Choroid plexus epithelial cell (primary cell): ENCODE data around the gene NIPAL3.
"Not testable (repeated sequence)": the region's sequence is repeated elsewhere in the genome, so short reads cannot be mapped to it uniquely, and the experiment has no call there.

Experiments
- DNase-seq: peaks from one replicate; pipeline ENCODE4 v3.0.0-alpha.2; 2010; ENCODE audit warnings: low read depth
- H3K4me3 ChIP-seq: 2 replicates; pipeline ENCODE4 v1.5.1; 2011; ENCODE audit warnings: low read depth, mild to moderate bottlenecking, control low read depth, low read length, moderate library complexity
- TF ChIP-seq, protein P1 (sequence below): conservative IDR thresholded peaks from 2 replicates; pipeline ENCODE4 v1.5.1; 2011; ENCODE audit warnings: low read depth, mild to moderate bottlenecking, control low read depth, inconsistent platforms, low read length, moderate library complexity

The NIPAL3 gene

DNA sequence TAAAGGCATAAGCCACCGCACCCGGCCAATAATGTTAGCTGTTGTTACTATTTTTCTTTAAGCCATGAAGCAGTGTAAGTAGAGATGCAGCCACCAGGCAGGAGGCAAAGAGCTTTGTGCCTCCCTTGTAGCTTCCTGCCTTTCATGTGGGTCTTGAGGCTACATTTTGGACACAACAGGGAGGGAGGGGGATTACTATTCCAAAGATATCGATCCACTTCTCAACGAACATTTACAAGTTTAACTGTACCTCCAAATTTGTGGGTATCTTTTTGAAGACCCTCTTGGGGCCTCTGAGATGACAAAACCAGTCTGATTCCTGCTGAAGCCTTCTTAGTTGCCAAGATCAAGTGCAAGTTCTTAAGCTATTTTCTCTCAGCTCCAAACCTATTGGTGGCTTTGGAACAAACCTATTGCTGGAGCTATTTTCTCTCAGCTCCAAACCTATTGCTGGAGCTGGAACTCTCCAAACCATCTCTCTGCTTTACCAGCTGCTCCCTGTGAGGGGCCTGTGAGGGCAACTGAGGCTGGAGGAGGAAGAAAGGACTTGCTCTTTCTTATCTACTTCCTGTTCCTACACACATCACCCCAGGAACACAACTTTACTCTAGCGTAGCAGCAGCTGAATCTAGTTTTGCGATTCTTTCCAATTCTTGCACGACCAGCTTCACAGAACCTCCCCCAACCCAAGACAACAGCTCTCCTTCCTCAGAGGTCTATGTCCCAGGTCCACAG is 70.9 kb downstream of the NIPAL3 start:
- H3K4me3 ChIP-seq = no peak overlapping the region
- TF ChIP-seq, protein P1, sequence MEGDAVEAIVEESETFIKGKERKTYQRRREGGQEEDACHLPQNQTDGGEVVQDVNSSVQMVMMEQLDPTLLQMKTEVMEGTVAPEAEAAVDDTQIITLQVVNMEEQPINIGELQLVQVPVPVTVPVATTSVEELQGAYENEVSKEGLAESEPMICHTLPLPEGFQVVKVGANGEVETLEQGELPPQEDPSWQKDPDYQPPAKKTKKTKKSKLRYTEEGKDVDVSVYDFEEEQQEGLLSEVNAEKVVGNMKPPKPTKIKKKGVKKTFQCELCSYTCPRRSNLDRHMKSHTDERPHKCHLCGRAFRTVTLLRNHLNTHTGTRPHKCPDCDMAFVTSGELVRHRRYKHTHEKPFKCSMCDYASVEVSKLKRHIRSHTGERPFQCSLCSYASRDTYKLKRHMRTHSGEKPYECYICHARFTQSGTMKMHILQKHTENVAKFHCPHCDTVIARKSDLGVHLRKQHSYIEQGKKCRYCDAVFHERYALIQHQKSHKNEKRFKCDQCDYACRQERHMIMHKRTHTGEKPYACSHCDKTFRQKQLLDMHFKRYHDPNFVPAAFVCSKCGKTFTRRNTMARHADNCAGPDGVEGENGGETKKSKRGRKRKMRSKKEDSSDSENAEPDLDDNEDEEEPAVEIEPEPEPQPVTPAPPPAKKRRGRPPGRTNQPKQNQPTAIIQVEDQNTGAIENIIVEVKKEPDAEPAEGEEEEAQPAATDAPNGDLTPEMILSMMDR = no peak
- DNase-seq = no peak

DNA sequence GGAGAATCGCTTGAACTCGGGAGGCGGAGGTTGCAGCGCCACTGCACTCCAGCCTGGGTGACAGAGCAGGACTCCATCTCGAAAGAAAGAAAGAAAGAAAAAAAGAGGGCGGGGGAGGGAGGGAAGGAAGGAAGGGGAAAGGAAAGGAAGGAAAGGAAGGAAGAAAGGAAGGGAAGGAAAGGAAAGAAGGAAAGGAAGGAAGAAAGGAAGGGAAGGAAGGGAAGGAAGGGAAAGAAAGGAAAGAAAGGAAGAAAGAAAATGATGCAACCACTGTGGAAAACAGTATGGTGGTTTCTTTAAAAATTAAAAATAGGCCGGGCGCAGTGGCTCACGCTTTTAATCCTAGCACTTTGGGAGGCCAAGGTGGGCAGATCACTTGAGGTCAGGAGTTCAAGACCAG is 71.9 kb downstream of the NIPAL3 start:
- DNase-seq = no peak
- no peak overlapping the region for H3K4me3 ChIP-seq
- TF ChIP-seq, protein P1 = no peak

DNA sequence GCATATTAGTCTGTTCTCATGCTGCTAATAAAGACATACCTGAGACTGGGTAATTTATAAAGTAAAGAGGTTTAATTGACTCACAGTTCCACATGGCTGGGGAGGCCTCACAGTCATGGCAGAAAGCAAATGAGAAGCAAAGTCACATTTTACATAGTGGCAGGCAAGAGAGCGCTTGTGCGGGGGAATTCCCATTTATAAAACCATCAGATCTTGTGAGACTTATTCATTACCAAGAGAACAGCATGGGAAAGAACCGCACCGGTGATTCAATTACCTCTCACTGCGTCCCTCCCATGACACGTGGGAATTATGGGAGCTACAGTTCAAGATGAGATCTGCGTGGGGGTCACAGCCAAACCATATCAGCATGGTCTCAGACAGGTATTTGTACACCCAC is 72.6 kb downstream of the NIPAL3 start:
- DNase-seq, H3K4me3 ChIP-seq: not testable (repeated sequence)

DNA sequence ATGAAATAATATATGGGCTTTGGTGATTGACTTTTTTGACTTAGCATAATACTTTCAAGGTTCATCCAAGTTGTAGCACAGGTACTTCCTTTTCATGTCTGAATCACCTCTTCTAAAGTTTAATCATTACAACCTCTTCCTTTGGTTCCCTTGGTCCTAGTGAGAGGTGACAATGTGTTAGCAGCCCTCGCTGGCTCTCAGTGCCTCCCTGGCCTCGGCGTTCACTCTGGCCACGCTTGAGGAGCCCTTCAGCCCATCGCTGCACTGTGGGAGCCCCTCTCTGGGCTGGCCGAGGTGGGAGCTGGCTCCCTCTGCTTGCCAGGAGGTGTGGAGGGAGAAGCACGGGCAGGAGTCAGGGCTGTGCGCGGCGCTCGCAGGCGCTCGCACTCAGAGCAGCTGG is 74.1 kb downstream of the NIPAL3 start:
- no peak overlapping the region for H3K4me3 ChIP-seq
- no peak for DNase-seq
- TF ChIP-seq, protein P1 = no peak

DNA sequence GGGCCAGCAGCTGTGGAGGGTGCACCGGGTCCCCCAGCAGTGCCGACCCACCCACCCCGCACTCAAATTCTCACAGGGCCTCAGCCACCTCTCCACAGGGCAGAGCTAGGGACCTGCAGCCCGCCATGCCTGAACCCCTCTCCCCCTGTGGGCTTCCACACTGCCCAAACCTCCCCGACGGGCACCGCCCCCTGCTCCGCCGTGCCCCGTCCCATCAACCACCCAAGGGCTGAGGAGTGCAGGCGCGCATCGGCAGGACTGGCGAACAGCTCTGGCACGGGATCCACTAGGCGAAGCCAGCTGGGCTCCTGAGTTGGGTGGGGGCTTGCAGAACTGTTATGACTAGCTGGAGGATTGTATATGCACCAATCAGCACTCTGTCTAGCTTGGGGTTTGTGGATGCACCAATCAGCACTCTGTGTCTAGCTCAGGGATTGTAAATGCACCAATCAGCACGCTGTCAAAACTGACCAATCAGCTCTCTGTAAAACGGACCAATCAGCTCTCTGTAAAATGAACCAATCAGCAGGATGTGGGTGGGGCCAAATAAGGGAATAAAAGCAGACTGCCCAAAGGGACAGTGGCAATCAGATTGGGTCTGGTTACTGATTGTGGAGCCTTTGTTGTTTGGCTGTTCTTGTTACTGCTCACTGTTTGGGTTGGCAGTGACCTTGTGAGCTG is 74.6 kb downstream of the NIPAL3 start:
- no peak for DNase-seq
- H3K4me3 ChIP-seq = no peak overlapping the region
- TF ChIP-seq, protein P1 = no peak

DNA sequence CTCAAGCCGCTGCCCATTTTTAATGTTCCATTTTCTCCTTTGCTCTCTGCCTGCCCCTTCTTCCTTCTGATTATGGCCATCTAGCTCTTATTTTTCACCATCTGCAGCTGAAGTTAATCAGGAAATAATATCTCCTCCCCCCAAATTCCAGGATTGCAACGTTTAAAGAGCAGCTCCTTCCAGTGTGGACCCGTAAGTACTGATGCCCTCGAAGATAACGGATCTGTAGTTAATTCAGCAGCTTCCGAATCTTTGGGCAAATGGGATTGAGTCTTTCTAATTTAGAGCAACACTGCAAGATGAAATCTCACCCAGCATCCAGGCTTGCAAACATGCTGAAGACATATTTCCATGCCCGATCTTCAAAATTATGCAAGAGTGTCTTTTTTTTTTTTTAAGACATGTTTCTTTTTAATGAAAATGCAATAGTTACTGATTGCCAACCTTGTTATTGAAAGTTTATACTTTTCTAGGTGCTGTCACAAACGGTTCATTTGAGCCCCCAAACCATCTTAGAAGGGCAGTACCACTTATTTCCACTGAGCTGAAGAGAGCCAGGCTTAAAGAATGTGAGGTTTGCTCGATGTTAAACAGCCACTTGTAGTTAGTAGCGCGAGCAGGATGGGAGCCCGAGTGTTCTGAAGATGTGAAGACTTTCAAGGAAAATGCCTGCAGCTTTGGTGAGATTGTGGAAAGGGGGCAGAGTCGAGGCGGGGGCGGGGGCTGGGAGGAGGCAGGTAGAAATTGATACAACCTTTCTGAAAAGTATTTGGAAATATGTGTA is 76.2 kb downstream of the NIPAL3 start:
- TF ChIP-seq, protein P1 = no peak
- DNase-seq = peak; percentile 21
- H3K4me3 ChIP-seq = no peak overlapping the region

DNA sequence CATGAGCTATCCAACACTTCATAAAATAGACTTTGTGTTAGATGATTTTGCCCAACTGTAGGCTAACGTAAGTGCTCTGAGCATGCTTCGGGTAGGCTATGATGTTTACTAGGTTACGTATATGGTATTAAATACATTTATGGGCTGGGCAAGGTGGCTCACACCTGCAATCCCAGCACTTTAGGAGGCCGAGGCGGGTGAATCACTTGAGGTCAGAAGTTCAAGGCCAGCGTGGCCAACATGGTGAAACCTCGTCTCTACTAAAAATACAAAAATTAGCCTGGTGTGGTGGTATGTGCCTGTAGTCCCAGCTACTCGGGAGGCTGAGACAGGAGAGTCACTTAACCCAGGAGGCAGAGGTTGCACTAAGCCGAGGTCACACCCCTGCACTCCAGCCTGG is 77.3 kb downstream of the NIPAL3 start:
- DNase-seq, H3K4me3 ChIP-seq: not testable (repeated sequence)

DNA sequence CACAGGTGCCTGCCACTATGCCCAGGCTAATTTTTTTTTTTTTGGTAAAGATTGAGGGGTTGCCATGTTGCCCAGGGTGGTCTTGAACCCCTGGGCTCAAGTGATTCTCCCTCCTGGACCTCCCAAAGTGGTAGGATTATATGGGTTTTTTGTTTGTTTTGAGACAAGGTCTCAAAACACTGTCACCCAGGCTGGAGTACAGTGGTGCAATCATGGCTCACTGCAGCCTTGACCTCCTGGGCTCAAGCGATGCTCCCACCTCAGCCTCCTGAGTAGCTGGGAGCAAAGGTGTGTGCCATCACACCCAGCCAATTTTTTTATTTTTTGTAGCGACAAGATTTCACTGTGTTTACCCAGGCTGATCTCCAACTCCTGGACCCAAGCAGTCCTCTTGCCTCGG is 78.2 kb downstream of the NIPAL3 start:
- DNase-seq = no peak
- TF ChIP-seq, protein P1 = no peak
- no peak overlapping the region for H3K4me3 ChIP-seq
